Astrocyte (in vitro differentiated cells and primary cell): Measurements from ENCODE around the gene MON1B. TPM values are rescaled to one million over a fixed set of nuclear protein-coding genes. Genes with fewer than 3 reads are reported as not detected.

Experiments used
- DNase-seq: peaks from one replicate; pipeline ENCODE4 v3.0.0-alpha.2; 2010; ENCODE audit warnings: low read depth
- FAIRE-seq: peaks from 2 replicates; lab custom pipeline; 2011; peaks lifted over from hg19 to GRCh38; lab: Jason Lieb, UNC
- H2AFZ ChIP-seq: 2 replicates; pipeline ENCODE4 v1.6.0; 2012; ENCODE audit warnings: low read depth, low read length, inconsistent platforms
- H3K27ac ChIP-seq: 2 replicates; pipeline ENCODE4 v1.5.1; 2011; ENCODE audit warnings: low read depth, low read length, inconsistent platforms
- H3K27me3 ChIP-seq: 2 replicates; pipeline ENCODE4 v1.6.0; 2011; ENCODE audit warnings: low read length, inconsistent platforms; ENCODE audit not compliant: insufficient read depth
- H3K36me3 ChIP-seq: 2 replicates; pipeline ENCODE4 v1.5.1; 2011; ENCODE audit warnings: low read length, inconsistent platforms; ENCODE audit not compliant: insufficient read depth
- H3K4me1 ChIP-seq: 2 replicates; pipeline ENCODE4 v1.5.1; 2011; ENCODE audit warnings: low read length, inconsistent platforms; ENCODE audit not compliant: insufficient read depth
- H3K4me2 ChIP-seq: 2 replicates; pipeline ENCODE4 v1.6.0; 2012; ENCODE audit warnings: low read length, inconsistent platforms
- H3K4me3 ChIP-seq: 2 replicates; pipeline ENCODE4 v1.5.1; 2011; ENCODE audit warnings: low read depth, mild to moderate bottlenecking, low read length, inconsistent platforms; ENCODE audit not compliant: insufficient read depth
- H3K79me2 ChIP-seq: 2 replicates; pipeline ENCODE4 v1.6.0; 2012; ENCODE audit warnings: mild to moderate bottlenecking, low read length, inconsistent platforms; ENCODE audit not compliant: insufficient read depth
- H3K9ac ChIP-seq: 2 replicates; pipeline ENCODE4 v1.6.0; 2012; ENCODE audit warnings: mild to moderate bottlenecking, low read length, inconsistent platforms
- H3K9me3 ChIP-seq: 2 replicates; pipeline ENCODE4 v1.5.1; 2012; ENCODE audit warnings: low read depth, mild to moderate bottlenecking, low read length, inconsistent platforms; ENCODE audit not compliant: insufficient read depth
- H4K20me1 ChIP-seq: 2 replicates; pipeline ENCODE4 v1.6.0; 2012; ENCODE audit warnings: low read length, inconsistent platforms; ENCODE audit not compliant: insufficient read depth
- H3K27ac Mint-ChIP-seq: one replicate; pipeline ENCODE4 v1.8.0; 2021; ENCODE audit warnings: mild to moderate bottlenecking, mixed read lengths; ENCODE audit not compliant: unreplicated experiment
- H3K27me3 Mint-ChIP-seq: one replicate; pipeline ENCODE4 v1.8.0; 2021; ENCODE audit warnings: low read depth, mixed read lengths; ENCODE audit not compliant: unreplicated experiment
- H3K36me3 Mint-ChIP-seq: one replicate; pipeline ENCODE4 v1.8.0; 2021; ENCODE audit warnings: low read depth, mixed read lengths; ENCODE audit not compliant: unreplicated experiment
- H3K4me1 Mint-ChIP-seq: one replicate; pipeline ENCODE4 v1.8.0; 2021; ENCODE audit warnings: low read depth, mixed read lengths; ENCODE audit not compliant: unreplicated experiment
- H3K4me3 Mint-ChIP-seq: one replicate; pipeline ENCODE4 v1.8.0; 2021; ENCODE audit warnings: mild to moderate bottlenecking, moderate library complexity, mixed read lengths; ENCODE audit not compliant: unreplicated experiment
- H3K9me3 Mint-ChIP-seq: one replicate; pipeline ENCODE4 v1.8.0; 2021; ENCODE audit warnings: mild to moderate bottlenecking, mixed read lengths; ENCODE audit not compliant: unreplicated experiment
- EZH2 ChIP-seq: IDR thresholded peaks from 2 replicates; pipeline ENCODE4 v1.6.1; 2012; ENCODE audit warnings: mild to moderate bottlenecking, low read length, inconsistent platforms; ENCODE audit not compliant: insufficient read depth
- total RNA-seq: library from RNA; stranded (reverse); gene quantifications from 2 replicates; pipeline ENCODE4 v1.2.1, GENCODE V29; 2021
- TF ChIP-seq, protein P1 (sequence below): IDR thresholded peaks from 2 replicates; pipeline ENCODE4 v1.5.1; 2011; ENCODE audit warnings: low read depth, mild to moderate bottlenecking, inconsistent platforms, low read length, moderate library complexity; ENCODE audit not compliant: insufficient read depth

MON1B gene
- total RNA-seq, 1 donor from 2014 or later: 40.5 TPM

DNA sequence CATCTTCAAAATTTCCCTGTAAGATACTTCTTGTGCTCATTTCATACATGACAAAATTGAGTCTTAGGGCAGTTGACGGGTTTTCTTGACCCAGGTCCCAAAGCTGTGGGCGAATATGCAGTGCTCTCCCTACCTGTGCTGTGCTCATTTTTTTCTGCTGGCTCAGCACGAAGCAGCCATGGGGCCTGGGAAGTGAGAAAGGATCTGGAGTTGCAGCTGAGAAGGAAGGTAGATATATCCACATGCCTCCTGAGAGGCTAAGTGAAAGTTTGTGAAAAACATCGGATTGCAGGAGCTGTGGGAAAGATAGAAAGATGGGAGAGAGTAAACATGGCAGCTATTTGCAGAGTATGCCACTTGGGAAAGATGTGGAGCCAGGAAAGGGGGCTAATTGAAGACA, 42.9 kb upstream of the MON1B start:
- Mint-ChIP-seq H3K4me3 (no peak overlapping the region), H3K9me3 (peaks cover 3% of the 10 kb centered on the region), H3K4me1 (peaks cover 3% of the 10 kb centered on the region), H3K27me3 (no peaks in the 10 kb centered on the region), H3K27ac (no peak overlapping the region), H3K36me3 (no peaks in the 10 kb centered on the region)
- Histone ChIP-seq H3K4me2 (no peak overlapping the region), H3K4me3 (no peak overlapping the region), H3K9ac (no peak overlapping the region), H3K27ac (no peak overlapping the region), H3K27me3 (no peaks in the 10 kb centered on the region), H2AFZ (no peak overlapping the region), H3K9me3 (no peaks in the 10 kb centered on the region), H3K4me1 (no peaks in the 10 kb centered on the region), H3K36me3 (no peaks in the 10 kb centered on the region), H3K79me2 (no peaks in the 10 kb centered on the region), H4K20me1 (no peaks in the 10 kb centered on the region)
- TF ChIP-seq, protein P1, sequence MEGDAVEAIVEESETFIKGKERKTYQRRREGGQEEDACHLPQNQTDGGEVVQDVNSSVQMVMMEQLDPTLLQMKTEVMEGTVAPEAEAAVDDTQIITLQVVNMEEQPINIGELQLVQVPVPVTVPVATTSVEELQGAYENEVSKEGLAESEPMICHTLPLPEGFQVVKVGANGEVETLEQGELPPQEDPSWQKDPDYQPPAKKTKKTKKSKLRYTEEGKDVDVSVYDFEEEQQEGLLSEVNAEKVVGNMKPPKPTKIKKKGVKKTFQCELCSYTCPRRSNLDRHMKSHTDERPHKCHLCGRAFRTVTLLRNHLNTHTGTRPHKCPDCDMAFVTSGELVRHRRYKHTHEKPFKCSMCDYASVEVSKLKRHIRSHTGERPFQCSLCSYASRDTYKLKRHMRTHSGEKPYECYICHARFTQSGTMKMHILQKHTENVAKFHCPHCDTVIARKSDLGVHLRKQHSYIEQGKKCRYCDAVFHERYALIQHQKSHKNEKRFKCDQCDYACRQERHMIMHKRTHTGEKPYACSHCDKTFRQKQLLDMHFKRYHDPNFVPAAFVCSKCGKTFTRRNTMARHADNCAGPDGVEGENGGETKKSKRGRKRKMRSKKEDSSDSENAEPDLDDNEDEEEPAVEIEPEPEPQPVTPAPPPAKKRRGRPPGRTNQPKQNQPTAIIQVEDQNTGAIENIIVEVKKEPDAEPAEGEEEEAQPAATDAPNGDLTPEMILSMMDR: no peak
- no peak for TF ChIP-seq EZH2
- DNase-seq (no peak), FAIRE-seq (no peak)

DNA sequence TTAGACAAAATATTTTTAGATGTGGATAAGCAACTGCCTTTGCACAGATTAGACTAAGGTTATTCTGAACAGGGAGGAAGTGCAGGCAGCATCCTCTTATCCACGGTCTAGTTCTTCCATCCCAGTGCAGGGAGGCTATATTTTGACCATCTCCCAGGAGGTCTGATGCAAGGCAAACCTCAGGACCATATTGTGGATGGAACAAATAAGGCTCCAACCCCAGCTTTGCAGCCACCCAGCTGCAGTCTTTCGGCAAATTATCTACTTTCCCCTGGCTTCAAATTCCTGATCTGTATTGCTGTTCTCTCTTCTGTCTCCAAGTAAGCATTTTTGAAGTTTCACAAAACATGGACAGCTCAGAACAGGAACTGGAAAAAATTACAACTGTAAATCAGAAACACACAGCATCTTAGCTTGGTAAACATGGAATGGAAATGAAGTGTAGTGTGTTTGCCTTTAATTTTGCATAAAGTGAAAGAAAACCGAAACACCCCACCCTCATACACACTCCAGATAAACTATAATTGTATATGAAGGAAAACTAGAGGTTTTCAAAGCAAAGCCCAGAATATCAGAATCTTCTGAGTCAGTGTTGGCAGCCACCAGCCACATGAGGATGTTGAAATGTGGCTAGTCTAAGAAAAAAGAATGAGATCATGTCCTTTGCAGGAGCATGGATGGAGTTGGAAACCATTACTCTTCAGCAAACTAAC, 33.5 kb upstream of the MON1B start:
- Histone ChIP-seq H3K9me3 (peaks cover 3% of the 10 kb centered on the region), H3K36me3 (no peaks in the 10 kb centered on the region), H3K79me2 (no peaks in the 10 kb centered on the region), H3K4me1 (no peaks in the 10 kb centered on the region), H3K4me3 (no peak overlapping the region), H2AFZ (no peak overlapping the region), H4K20me1 (no peaks in the 10 kb centered on the region), H3K4me2 (no peak overlapping the region), H3K27ac (no peak overlapping the region), H3K27me3 (no peaks in the 10 kb centered on the region), H3K9ac (no peak overlapping the region)
- no peak for DNase-seq
- Mint-ChIP-seq H3K27ac (no peak overlapping the region), H3K4me1 (no peaks in the 10 kb centered on the region), H3K27me3 (peaks cover 3% of the 10 kb centered on the region), H3K36me3 (no peaks in the 10 kb centered on the region), H3K4me3 (no peak overlapping the region), H3K9me3 (peaks cover 3% of the 10 kb centered on the region)
- TF ChIP-seq, protein P1: no peak
- no peak for TF ChIP-seq EZH2
- FAIRE-seq: no peak

DNA sequence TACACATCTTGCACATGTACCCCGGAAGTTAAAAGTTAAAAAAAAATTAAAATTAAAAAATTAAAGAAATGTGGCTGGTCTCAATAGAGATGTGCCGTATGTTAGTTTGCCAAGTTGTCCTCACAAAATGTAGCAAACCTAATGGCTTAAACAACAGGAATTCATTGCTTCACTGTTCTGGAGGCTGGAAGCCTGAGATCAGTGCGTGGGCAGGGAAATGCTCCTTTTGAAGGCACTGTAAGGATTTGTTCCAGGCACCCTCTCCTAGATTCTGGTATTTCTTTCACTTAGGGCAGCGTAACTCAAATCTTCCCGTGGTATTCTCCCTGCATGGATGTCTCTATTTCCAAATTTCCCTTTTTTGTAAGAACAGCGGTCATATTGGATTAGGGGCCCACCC, 32.7 kb upstream of the MON1B start:
- Histone ChIP-seq H3K9ac (no peak overlapping the region), H4K20me1 (no peaks in the 10 kb centered on the region), H3K4me2 (no peak overlapping the region), H3K36me3 (no peaks in the 10 kb centered on the region), H3K27me3 (no peaks in the 10 kb centered on the region), H3K27ac (no peak overlapping the region), H3K9me3 (peaks cover 3% of the 10 kb centered on the region), H3K4me1 (no peaks in the 10 kb centered on the region), H2AFZ (no peak overlapping the region), H3K79me2 (no peaks in the 10 kb centered on the region), H3K4me3 (no peak overlapping the region)
- H3K36me3 Mint-ChIP-seq: no peaks in the 10 kb centered on the region
- TF ChIP-seq EZH2: no peak
- TF ChIP-seq, protein P1: no peak
- H3K27ac Mint-ChIP-seq: no peak overlapping the region
- peaks cover 3% of the 10 kb centered on the region for H3K9me3 Mint-ChIP-seq
- DNase-seq (no peak), FAIRE-seq (no peak)
- H3K4me3 Mint-ChIP-seq: no peak overlapping the region
- no peaks in the 10 kb centered on the region for H3K4me1 Mint-ChIP-seq
- H3K27me3 Mint-ChIP-seq: peaks cover 3% of the 10 kb centered on the region
